IMR-90 (cell line): ENCODE measurements around the gene CYP4F2. TPM values are rescaled to one million over a fixed set of nuclear protein-coding genes. Genes with fewer than 3 reads are reported as not detected.

ENCODE experiments used
- ATAC-seq: fragments of 200-7000 bp; cut with Tn5 transposase; 2 replicates; pipeline ENCODE4 v1.9.1; 2020; ENCODE audit warnings: low read depth, mild to moderate bottlenecking, moderate library complexity
- BruUV-seq: library from RNA; stranded (reverse); fragments of 400-500 nt; replicated peaks from 2 replicates; lab custom pipeline; 2021; lab: Mats Ljungman, UMichigan
- CTCF ChIA-PET: fragments of 300-600 bp; formaldehyde crosslinking; extraction: SDS; loops from one replicate; lab custom pipeline; 2021; ENCODE audit warnings: antibody characterized with exemption; lab: Yijun Ruan, JAX
- POLR2A ChIA-PET: fragments of 300-600 bp; sonication (Branson Sonifier 250); formaldehyde crosslinking; loops from one replicate; lab custom pipeline; 2022; ENCODE audit warnings: antibody characterized with exemption; ENCODE audit not compliant: unreplicated experiment; lab: Charles Lee
- DNase-seq: peaks from one replicate; pipeline ENCODE4 v3.0.0; 2013
- H2AFZ ChIP-seq: replicated peaks from 2 replicates; pipeline ENCODE3; 2013; ENCODE audit warnings: low read length, mild to moderate bottlenecking; ENCODE audit not compliant: poor library complexity
- H2AK5ac ChIP-seq: 2 replicates; pipeline ENCODE4 v1.6.1; 2013; ENCODE audit warnings: low read depth, low read length, inconsistent platforms
- H2AK9ac ChIP-seq: replicated peaks from 2 replicates; pipeline ENCODE3; 2013; ENCODE audit warnings: mild to moderate bottlenecking, low read depth, low read length, moderate library complexity; ENCODE audit not compliant: poor library complexity
- H2BK120ac ChIP-seq: 2 replicates; pipeline ENCODE4 v1.6.1; 2013; ENCODE audit warnings: low read depth, low read length, inconsistent platforms
- H2BK15ac ChIP-seq: 3 replicates; pipeline ENCODE4 v1.6.1; 2013; ENCODE audit warnings: low read depth, low read length, inconsistent platforms
- H2BK20ac ChIP-seq: 2 replicates; pipeline ENCODE4 v1.6.1; 2013; ENCODE audit warnings: low read depth, mild to moderate bottlenecking, inconsistent platforms, low read length, moderate library complexity
- H2BK5ac ChIP-seq: 2 replicates; pipeline ENCODE4 v1.6.1; 2013; ENCODE audit warnings: mild to moderate bottlenecking, low read depth, low read length, inconsistent platforms; ENCODE audit not compliant: poor library complexity, severe bottlenecking
- H3K14ac ChIP-seq: replicated peaks from 2 replicates; pipeline ENCODE4 v1.6.1; 2013; ENCODE audit warnings: low read depth, low read length, inconsistent platforms
- H3K18ac ChIP-seq: 2 replicates; pipeline ENCODE4 v1.6.1; 2013; ENCODE audit warnings: low read depth, low read length, control low read depth
- H3K23ac ChIP-seq: 2 replicates; pipeline ENCODE4 v1.6.1; 2013; ENCODE audit warnings: low read depth, low read length, inconsistent platforms
- H3K27ac ChIP-seq: 2 replicates; pipeline ENCODE4 v1.5.1; 2013; ENCODE audit warnings: mild to moderate bottlenecking, control low read depth, low read length; ENCODE audit not compliant: insufficient read depth
- H3K27me3 ChIP-seq: 2 replicates; pipeline ENCODE4 v1.6.1; 2013; ENCODE audit warnings: low read length; ENCODE audit not compliant: control insufficient read depth, insufficient read depth
- H3K36me3 ChIP-seq: 2 replicates; pipeline ENCODE4 v1.6.1; 2013; ENCODE audit warnings: low read length, mixed read lengths; ENCODE audit not compliant: control insufficient read depth, insufficient read depth
- H3K4ac ChIP-seq: 2 replicates; pipeline ENCODE4 v1.6.1; 2013; ENCODE audit warnings: low read depth, low read length, inconsistent platforms
- H3K4me1 ChIP-seq: 2 replicates; pipeline ENCODE4 v1.6.1; 2013; ENCODE audit warnings: low read length, mixed read lengths; ENCODE audit not compliant: control insufficient read depth, insufficient read depth
- H3K4me2 ChIP-seq: 2 replicates; pipeline ENCODE4 v1.6.1; 2013; ENCODE audit warnings: low read depth, mild to moderate bottlenecking, control low read depth, low read length, moderate library complexity
- H3K4me3 ChIP-seq: 2 replicates; pipeline ENCODE4 v1.5.1; 2013; ENCODE audit warnings: low read depth, mild to moderate bottlenecking, control low read depth, low read length, moderate library complexity; ENCODE audit not compliant: insufficient read depth
- H3K56ac ChIP-seq: 2 replicates; pipeline ENCODE4 v1.6.1; 2013; ENCODE audit warnings: low read length, inconsistent platforms; ENCODE audit not compliant: insufficient read depth; ENCODE audit errors: extremely low read depth
- H3K79me1 ChIP-seq, 2 experiments: 2 replicates each; pipeline ENCODE4 v1.6.1; 2013; ENCODE audit warnings: low read length in 2 of 2, inconsistent platforms in 1 of 2, low read depth in 1 of 2
- H3K9ac ChIP-seq: 2 replicates; pipeline ENCODE4 v1.6.1; 2013; ENCODE audit warnings: low read depth, low read length, control low read depth
- H3K9me1 ChIP-seq: 2 replicates; pipeline ENCODE4 v1.6.1; 2013; ENCODE audit warnings: low read length, inconsistent platforms; ENCODE audit not compliant: insufficient read depth
- H3K9me3 ChIP-seq: 2 replicates; pipeline ENCODE4 v1.6.1; 2013; ENCODE audit warnings: low read length; ENCODE audit not compliant: control insufficient read depth, insufficient read depth
- H4K20me1 ChIP-seq: 2 replicates; pipeline ENCODE4 v1.6.1; 2013; ENCODE audit warnings: low read length, inconsistent platforms; ENCODE audit not compliant: insufficient read depth
- H4K5ac ChIP-seq: 2 replicates; pipeline ENCODE4 v1.6.1; 2013; ENCODE audit warnings: mild to moderate bottlenecking, low read depth, low read length, control low read depth
- H4K8ac ChIP-seq, 2 experiments: 2 replicates each; pipeline ENCODE4 v1.6.1; 2013; ENCODE audit warnings: low read depth in 2 of 2, low read length in 2 of 2, control low read depth in 1 of 2, inconsistent platforms in 1 of 2
- H4K91ac ChIP-seq: 2 replicates; pipeline ENCODE4 v1.6.1; 2013; ENCODE audit warnings: low read depth, low read length, inconsistent platforms; ENCODE audit not compliant: insufficient read depth
- CHD1 ChIP-seq: IDR thresholded peaks from 2 replicates; pipeline ENCODE4 v1.6.1; 2012; ENCODE audit warnings: low read depth, low read length, improper control_type of control experiment
- ELK1 ChIP-seq: fragments of 150-350 bp; IDR thresholded peaks from 2 replicates; pipeline ENCODE4 v1.6.1; 2016; ENCODE audit warnings: low read depth, mild to moderate bottlenecking, low read length, moderate library complexity, borderline replicate concordance
- MAZ ChIP-seq: IDR thresholded peaks from 2 replicates; pipeline ENCODE4 v1.6.1; 2012; ENCODE audit warnings: low read depth, mild to moderate bottlenecking, low read length, improper control_type of control experiment, moderate library complexity, borderline replicate concordance
- NFE2L2 ChIP-seq: fragments of 150-350 bp; IDR thresholded peaks from 2 replicates; pipeline ENCODE4 v1.6.1; 2016; ENCODE audit warnings: low read depth, mild to moderate bottlenecking, low read length
- POLR2A ChIP-seq: IDR thresholded peaks from 2 replicates; pipeline ENCODE4 v1.6.1; 2012; ENCODE audit warnings: mild to moderate bottlenecking, low read depth, low read length
- RAD21 ChIP-seq: IDR thresholded peaks from 2 replicates; pipeline ENCODE4 v1.6.1; 2012; ENCODE audit warnings: low read length, improper control_type of control experiment
- RCOR1 ChIP-seq: IDR thresholded peaks from 2 replicates; pipeline ENCODE4 v1.6.1; 2012; ENCODE audit warnings: mild to moderate bottlenecking, low read length, improper control_type of control experiment; ENCODE audit not compliant: insufficient replicate concordance
- RFX5 ChIP-seq: IDR thresholded peaks from 2 replicates; pipeline ENCODE4 v1.8.0; 2012; ENCODE audit warnings: low read depth, mild to moderate bottlenecking, low read length, moderate library complexity
- WGBS, 2 experiments: methylation state at CpG; one replicate each; pipeline versions ENCODE4 v1.1.5 to v1.1.7; 2013; ENCODE audit warnings: missing lambda C conversion rate in 2 of 2; ENCODE audit not compliant: insufficient read length in 1 of 2; ENCODE audit errors: extremely low coverage in 2 of 2; 5-methylcytosine and 5-hydroxymethylcytosine counted together
- dilution Hi-C: fragments of 300-500 bp; cut with HindIII; formaldehyde crosslinking; loops from one replicate; pipeline ENCODE4 v1.14.3; 2018; ENCODE audit warnings: low sequenced_read_pairs; ENCODE audit not compliant: unreplicated experiment
- in situ Hi-C: fragments of 300-500 bp; cut with MboI; formaldehyde crosslinking; loops from 3 replicates; pipeline ENCODE4 v1.14.3; 2019; ENCODE audit warnings: low sequenced_read_pairs, inconsistent platforms, mixed read lengths
- intact Hi-C: fragments of 100-400 bp; cut with micrococcal nuclease; formaldehyde crosslinking; loops from 2 replicates; pipeline ENCODE4 v1.10.0; 2022
- polyA plus RNA-seq, 3 experiments: library from polyadenylated mRNA; depleted of rRNA; stranded (reverse); fragments of >200 nt; gene quantifications; 2 replicates each; pipeline ENCODE4 v1.2.3, GENCODE V29; 2012; ENCODE audit warnings: low replicate concordance in 1 of 3
- total RNA-seq: library from RNA; depleted of rRNA; stranded (reverse); fragments of >200 nt; gene quantifications from 2 replicates; pipeline ENCODE4 v1.2.3, GENCODE V29; 2012
- TF ChIP-seq, protein P1 (sequence below): fragments of 150-350 bp; IDR thresholded peaks from 2 replicates; pipeline ENCODE4 v1.6.1; 2017; ENCODE audit warnings: mild to moderate bottlenecking, antibody characterized with exemption, low read length, low read depth
- TF ChIP-seq, protein P2 (sequence below): conservative IDR thresholded peaks from 2 replicates; pipeline ENCODE4 v1.5.1; 2012; ENCODE audit warnings: mild to moderate bottlenecking, low read depth, low read length, improper control_type of control experiment

CYP4F2 gene
- total and polyA plus RNA-seq, 2 of the 4 experiments (the other 2 are of a cell fraction): not detected

- intact Hi-C loops: no loop called here
- CTCF ChIA-PET: no interaction called here
- H2BK120ac ChIP-seq: no peak overlapping the region
These were observed 13.8 kb upstream of the CYP4F2 start for GRCh38 chr19:15911599-15912235.

More at GRCh38 chr19:15911599-15912235, 13.8 kb upstream of the CYP4F2 start:
- H2BK20ac ChIP-seq: no peak overlapping the region
- H3K56ac ChIP-seq: no peak overlapping the region
- H3K9me3 ChIP-seq: peaks cover 2% of the 10 kb centered on the region; the same call in 1 of the 2 replicates
- in situ Hi-C loops: no loop called here
- H3K4ac ChIP-seq: no peak overlapping the region
- no peaks in the 10 kb centered on the region for H3K36me3 ChIP-seq
- POLR2A ChIA-PET: no interaction called here
- H2BK5ac ChIP-seq: no peak overlapping the region
- H3K79me1 ChIP-seq: no peaks in the 10 kb centered on the region
- BruUV-seq: no TSS peak
- no peak overlapping the region for H2AK9ac ChIP-seq
- no peaks in the 10 kb centered on the region for H3K9me1 ChIP-seq
- no peak overlapping the region for H2AFZ ChIP-seq
- H3K9ac ChIP-seq: no peak overlapping the region
- no peak overlapping the region for H4K8ac ChIP-seq
- no peak overlapping the region for H3K23ac ChIP-seq
- H4K20me1 ChIP-seq: no peaks in the 10 kb centered on the region
- H3K27ac ChIP-seq: no peak overlapping the region
- H3K27me3 ChIP-seq: no peaks in the 10 kb centered on the region
- TF ChIP-seq RCOR1 (no peak), RAD21 (no peak), MAZ (no peak), RFX5 (no peak), ELK1 (no peak), NFE2L2 (no peak), POLR2A (no peak), CHD1 (no peak)
- TF ChIP-seq, protein P1, sequence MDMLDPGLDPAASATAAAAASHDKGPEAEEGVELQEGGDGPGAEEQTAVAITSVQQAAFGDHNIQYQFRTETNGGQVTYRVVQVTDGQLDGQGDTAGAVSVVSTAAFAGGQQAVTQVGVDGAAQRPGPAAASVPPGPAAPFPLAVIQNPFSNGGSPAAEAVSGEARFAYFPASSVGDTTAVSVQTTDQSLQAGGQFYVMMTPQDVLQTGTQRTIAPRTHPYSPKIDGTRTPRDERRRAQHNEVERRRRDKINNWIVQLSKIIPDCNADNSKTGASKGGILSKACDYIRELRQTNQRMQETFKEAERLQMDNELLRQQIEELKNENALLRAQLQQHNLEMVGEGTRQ: no peak
- TF ChIP-seq, protein P2, sequence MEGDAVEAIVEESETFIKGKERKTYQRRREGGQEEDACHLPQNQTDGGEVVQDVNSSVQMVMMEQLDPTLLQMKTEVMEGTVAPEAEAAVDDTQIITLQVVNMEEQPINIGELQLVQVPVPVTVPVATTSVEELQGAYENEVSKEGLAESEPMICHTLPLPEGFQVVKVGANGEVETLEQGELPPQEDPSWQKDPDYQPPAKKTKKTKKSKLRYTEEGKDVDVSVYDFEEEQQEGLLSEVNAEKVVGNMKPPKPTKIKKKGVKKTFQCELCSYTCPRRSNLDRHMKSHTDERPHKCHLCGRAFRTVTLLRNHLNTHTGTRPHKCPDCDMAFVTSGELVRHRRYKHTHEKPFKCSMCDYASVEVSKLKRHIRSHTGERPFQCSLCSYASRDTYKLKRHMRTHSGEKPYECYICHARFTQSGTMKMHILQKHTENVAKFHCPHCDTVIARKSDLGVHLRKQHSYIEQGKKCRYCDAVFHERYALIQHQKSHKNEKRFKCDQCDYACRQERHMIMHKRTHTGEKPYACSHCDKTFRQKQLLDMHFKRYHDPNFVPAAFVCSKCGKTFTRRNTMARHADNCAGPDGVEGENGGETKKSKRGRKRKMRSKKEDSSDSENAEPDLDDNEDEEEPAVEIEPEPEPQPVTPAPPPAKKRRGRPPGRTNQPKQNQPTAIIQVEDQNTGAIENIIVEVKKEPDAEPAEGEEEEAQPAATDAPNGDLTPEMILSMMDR: no peak
- no peak overlapping the region for H2BK15ac ChIP-seq
- H3K4me3 ChIP-seq: no peak overlapping the region
- no peak for ATAC-seq
- no peak overlapping the region for H3K4me2 ChIP-seq
- no peak for DNase-seq
- H3K18ac ChIP-seq: no peak overlapping the region
- no peak overlapping the region for H4K5ac ChIP-seq
- WGBS, 2 experiments: 1% methylated on average over 22 of the region's 44 CpGs; no CpG with 5 or more reads in 1 of the 2 experiments
- no peak overlapping the region for H2AK5ac ChIP-seq
- dilution Hi-C loops: no loop called here
- H3K14ac ChIP-seq: no peak overlapping the region
- no peak overlapping the region for H4K91ac ChIP-seq
- no peaks in the 10 kb centered on the region for H3K4me1 ChIP-seq
